Raji (cell line): ENCODE measurements around the gene PTPRN2.

Experiments used
- POLR2A ChIP-seq: IDR thresholded peaks from 2 replicates; pipeline ENCODE4 v1.6.1; 2011; ENCODE audit warnings: low read depth, low read length, control low read depth; ENCODE audit not compliant: insufficient read depth

The PTPRN2 gene

DNA sequence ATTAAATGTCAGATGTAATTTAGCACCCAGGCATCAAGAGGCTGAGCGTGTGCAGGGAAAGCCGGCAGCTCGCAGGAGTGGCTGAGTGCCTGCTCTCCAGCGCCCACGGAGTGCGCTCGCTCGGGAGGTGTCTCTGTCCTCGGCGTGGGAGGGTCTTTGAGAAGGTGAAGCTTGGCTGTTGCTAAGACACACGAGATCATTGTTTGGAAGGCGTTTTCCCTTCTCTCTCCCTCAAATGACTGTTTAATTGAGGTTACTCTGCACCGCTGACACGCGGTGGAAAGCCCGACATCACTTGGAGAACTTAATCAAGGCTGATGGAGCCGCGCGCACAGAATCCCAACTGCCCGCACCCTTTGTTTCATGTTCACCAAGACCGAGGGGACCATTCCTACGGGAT lies 836.2 kb downstream of the PTPRN2 start:
- no peak for TF ChIP-seq POLR2A

DNA sequence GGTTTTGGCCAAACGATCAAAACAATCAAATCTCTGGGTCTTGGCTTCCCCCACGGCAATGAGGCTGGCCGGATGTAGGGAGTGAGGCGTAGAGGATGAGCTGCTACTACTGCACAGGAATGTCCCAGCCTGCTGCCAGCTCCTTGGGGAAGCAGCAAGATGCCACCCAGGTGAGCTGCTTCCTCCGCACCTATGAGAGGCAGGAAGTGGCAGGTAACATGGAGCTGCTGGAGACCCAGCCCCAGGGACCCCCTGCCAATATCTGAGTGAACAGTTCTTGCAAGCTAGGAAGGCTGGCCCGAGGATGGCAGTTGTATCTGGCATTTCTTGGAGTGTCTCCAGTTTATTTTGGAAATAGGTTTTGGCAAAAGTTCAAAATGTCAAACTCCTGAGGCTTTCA lies 837.3 kb downstream of the PTPRN2 start:
- TF ChIP-seq POLR2A: no peak

DNA sequence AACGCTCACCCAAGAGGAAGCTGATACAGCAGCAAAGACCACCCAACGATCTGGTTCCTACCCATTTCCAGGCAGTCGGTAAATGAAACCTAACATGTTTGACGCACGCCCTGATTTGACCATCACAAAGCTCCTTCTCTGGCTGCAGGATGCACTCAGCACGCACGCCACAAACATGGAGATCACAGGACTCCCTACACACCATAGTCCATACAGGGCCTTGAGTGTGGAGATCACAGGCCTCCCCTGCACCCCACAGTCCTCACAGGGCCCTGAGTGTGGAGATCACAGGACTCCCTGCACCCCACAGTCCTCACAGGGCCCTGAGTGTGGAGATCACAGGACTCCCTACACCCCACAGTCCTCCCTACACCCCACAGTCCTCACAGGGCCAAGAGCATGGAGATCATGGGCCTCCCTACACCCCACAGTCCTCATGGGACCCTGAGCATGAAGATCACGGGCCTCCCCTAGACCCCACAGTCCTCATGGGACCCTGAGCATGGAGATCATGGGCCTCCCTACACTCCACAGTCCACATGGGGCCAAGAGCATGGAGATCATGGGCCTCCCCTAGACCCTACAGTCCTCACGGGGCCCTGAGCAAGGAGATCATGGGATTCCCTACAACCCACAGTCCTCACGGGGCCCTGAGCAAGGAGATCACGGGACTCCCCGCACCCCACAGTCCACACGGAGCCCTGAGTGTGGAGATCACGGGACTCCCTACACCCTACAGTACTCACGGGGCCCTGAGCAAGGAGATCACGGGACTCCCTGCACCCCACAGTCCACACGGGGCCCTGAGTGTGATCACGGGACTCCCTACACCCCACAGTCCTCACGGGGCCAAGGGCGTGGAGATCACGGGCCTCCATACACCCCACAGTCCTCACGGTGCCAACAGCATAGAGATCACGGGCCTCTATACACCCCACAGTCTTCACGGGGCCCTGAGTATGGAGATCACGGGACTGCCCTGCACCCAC lies 841.6 kb downstream of the PTPRN2 start:
- no peak for TF ChIP-seq POLR2A

DNA sequence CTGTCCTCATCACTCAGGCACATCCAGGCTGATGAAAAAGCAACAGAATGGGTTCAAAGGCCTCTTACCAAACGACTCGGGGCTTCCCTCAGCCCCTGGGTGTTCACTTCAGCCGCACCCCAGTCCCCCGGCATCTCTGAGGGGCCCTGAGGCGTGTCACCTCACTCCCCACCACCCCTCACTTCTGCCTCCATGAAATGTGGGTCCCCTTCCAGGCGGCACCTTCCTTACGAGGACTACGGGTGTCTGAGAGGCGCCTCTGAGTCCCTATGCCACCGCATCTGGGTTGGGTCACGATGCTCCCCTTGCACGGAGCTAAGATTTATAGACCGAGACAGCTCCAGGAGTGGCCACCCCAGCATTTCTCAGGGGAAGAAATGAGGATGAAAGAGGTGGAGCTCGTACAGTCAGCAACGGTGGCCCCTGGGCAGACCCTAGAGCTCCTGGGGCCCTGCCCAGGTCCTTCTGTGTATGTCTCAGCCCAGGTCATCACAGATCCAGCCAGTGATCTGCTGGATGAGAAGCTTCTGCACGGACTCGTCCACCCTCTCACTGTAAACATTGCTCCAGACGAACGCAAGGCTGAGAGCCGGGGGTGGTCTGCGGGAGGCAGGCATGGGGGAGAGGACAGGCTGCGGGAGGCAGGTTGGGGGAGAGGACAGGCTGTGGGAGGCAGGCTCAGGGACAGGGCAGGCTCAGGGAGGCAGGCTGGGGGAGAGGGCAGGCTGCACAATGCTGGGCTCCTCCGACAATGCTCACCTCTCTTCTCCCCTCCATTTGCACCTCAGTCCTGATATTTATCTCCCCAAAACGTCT lies 842.6 kb downstream of the PTPRN2 start:
- TF ChIP-seq POLR2A: no peak

DNA sequence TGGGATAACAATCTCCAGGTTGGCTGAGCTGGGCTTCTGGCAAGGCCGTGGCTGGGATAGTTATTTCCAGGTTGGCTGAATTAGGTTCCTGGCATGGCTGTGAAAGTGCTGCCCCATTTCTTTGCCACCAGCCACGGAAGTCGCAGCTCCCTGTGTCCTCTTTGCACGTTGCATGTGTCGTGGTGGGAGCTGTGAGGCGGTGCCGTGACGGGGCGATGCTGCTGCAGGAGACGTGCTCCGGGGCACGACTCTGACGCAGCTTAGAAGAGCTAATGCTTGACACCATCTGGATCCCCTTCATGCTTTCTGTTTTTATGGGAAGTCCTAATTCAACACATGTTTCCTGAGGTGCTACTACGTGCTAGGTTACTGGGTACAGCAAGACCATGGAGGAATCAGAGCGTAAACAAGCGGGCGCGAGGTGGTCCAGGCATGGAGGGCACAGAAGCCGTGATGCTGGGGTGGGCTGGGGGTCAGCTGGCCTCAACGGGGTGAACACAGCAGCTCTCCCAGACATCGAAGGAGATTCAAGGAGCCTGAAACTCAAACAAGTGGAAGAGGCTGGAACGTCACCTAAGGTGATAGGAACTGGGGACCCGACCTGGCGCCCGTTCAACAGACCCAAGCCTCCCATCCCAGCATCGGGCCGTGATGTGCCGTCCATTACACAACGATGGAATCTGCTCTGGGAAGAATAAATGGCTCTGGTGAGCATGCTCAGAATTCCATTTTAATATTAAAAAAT lies 843.7 kb downstream of the PTPRN2 start:
- TF ChIP-seq POLR2A: no peak

DNA sequence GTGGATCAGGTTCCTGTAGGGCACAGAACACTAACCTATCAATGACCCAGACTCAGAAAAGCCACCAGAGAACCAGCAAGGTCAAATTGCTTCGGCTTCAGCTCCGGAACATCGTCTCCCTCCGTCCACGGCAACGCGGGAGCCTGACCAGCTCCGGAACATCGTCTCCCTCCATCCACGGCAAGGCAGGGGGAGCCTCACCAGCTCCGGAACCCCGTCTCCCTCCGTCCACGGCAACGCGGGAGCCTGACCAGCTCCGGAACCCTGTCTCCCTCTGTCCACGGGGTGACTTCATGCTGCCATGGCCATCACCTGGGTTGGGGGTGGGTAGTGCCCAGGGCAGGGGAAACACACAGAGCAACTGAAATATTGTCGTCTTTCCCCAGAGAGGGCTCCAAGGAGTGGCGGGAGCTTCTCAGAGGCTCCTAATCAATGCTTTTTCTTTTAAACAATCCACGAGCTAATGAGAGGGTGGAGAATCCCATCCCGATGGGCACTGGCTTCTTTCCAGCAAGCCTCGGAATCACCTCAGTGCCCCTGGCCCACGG lies 847.3 kb downstream of the PTPRN2 start:
- TF ChIP-seq POLR2A: no peak

DNA sequence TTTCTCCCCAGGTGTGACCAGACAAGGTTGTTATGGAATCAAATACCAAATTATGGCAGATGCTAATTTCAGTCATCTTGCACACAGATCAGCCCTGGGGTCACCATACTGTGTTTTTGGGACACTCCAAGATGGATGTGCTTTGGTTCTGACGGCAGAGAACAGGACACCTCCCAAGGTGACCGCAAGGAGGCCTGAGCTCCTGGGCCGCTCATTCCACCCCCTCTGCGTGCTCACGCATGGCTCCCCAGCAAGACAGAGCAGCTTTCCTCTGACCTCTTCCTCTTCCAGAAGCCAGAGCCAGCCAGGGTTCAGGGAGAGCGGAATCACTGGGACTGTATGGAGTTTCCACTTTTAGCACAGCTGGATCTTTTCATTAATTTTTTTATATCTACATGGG lies 848.0 kb downstream of the PTPRN2 start:
- TF ChIP-seq POLR2A: no peak

GRCh38 chr7:157739031-157739430 lies 848.6 kb downstream of the PTPRN2 start:
- no peak for TF ChIP-seq POLR2A

GRCh38 chr7:157738066-157738460 lies 849.6 kb downstream of the PTPRN2 start:
- no peak for TF ChIP-seq POLR2A

DNA sequence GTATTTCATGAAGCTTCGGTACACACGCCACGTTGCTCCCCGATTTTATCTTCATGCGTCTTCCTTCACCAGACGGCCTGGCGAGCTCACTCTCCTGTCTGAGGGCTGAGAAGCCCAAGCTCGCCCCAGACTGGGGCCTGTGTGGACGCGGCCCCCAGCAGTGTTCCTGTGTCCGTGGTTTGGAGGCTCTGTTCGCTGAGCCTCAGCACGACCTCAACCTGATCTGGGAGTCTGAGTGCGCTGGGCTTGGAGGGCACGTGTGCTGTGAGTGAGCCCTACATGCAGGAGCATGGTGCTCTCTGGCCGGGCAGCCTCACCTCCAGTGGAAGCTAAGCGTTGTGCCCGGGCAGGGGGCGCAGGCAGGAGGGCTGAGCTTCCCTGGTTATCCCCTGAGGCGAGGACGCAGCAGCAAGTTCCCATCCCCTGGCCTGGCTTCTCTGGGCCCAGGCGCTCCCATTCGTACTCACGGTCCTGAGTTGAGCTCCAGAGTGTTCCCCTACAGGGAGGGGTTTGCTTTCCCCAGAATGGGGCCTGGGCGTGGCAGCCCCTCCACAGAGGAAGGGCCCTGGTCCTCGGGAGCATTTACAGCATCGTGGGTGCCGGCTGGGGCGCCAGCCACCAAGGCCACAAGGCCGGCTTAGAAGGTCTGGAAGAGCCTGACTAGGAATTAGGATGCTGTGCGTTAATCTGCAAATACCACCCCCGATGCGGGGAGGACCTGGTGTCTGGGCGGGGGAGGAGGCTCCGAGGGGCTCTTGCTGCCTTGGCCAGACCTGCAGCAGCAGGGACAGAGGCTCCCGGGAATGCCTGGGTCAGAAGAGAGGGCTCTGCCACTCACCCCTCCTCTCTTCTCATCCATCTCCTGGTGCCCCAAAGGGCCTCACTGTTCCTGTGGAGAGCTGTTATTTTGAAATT lies 850.2 kb downstream of the PTPRN2 start:
- TF ChIP-seq POLR2A: no peak

DNA sequence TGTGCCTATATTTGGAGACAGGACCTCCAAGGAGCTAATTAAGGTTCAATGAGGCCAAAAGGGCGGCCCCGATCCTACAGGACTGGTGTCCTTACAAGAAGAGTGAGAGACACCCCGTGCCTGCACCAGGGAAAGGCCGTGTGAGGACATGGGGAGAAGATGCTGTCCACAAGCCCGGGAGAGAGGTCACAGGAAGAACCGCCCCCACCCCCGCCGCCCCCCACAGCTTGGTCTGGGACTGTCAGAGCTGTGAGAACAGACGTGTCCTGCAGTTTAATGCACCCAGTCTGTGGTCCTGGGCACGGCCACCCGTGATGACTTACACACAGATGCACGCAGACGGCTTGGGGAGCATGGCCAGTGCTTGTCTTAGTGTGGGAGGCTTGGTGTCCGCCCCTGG lies 851.3 kb downstream of the PTPRN2 start:
- no peak for TF ChIP-seq POLR2A

DNA sequence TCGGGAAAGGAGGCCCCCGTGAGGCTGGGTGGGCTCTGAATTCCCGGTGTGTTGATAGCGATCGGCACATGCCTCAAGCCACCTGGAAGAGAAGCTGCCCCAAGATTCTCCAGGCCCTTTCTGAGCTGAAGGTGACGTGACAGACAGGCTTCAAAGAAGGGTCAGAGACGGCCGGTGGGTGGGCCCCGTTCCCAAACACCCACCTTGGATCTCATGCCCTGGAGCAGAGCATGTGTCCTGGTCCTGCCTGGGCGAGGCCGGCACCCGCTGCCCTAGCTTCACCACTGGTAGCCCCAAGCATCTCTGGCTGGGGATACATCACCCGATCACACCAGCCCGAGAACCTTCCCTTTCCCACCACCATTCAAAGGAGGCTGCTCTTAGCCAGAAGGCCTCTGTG lies 851.8 kb downstream of the PTPRN2 start:
- TF ChIP-seq POLR2A: no peak

- TF ChIP-seq POLR2A: no peak
Measured at GRCh38 chr7:157734676-157735640, 852.7 kb downstream of the PTPRN2 start.

- TF ChIP-seq POLR2A: no peak
Measured at GRCh38 chr7:157731126-157731525, 856.5 kb downstream of the PTPRN2 start.
